Fibroblast of lung (primary cell): Measurements from ENCODE around the gene MACROD2. TPM values are rescaled to one million over a fixed set of nuclear protein-coding genes. Genes with fewer than 3 reads are reported as not detected.

Experiments used
- DNase-seq, 2 donors: peaks; one replicate each; pipeline versions ENCODE4 v3.0.0 to v3.0.0-alpha.2; 2010; ENCODE audit warnings: low read depth in 2 of 2
- H2AFZ ChIP-seq: 2 replicates; pipeline ENCODE4 v1.5.1; 2012; ENCODE audit warnings: low read length, control low read depth, inconsistent platforms
- H3K27ac ChIP-seq: 2 replicates; pipeline ENCODE4 v1.5.1; 2011; ENCODE audit warnings: low read length, control low read depth; ENCODE audit not compliant: insufficient read depth
- H3K27me3 ChIP-seq: 2 replicates; pipeline ENCODE4 v1.5.1; 2011; ENCODE audit warnings: mild to moderate bottlenecking, low read length; ENCODE audit not compliant: control insufficient read depth, insufficient read depth
- H3K36me3 ChIP-seq: 2 replicates; pipeline ENCODE4 v1.5.1; 2011; ENCODE audit warnings: low read length; ENCODE audit not compliant: control insufficient read depth, insufficient read depth
- H3K4me1 ChIP-seq: 2 replicates; pipeline ENCODE4 v1.5.1; 2011; ENCODE audit warnings: low read length; ENCODE audit not compliant: control insufficient read depth, insufficient read depth; ENCODE audit errors: extremely low read depth
- H3K4me2 ChIP-seq: 2 replicates; pipeline ENCODE4 v1.5.1; 2011; ENCODE audit warnings: low read length, control low read depth; ENCODE audit not compliant: insufficient read depth; ENCODE audit errors: extremely low read depth
- H3K4me3 ChIP-seq, 4 experiments: fragments of 200-600 bp in 1 of 4; sonication (generic) in 1 of 4; replicated peaks in 1 of 4; 2 replicates each; pipeline ENCODE4 v1.5.1; 2011 to 2016; ENCODE audit warnings: low read length in 4 of 4, low read depth in 3 of 4, mild to moderate bottlenecking in 3 of 4, control low read depth in 2 of 4, inconsistent platforms in 1 of 4, mixed read lengths in 1 of 4; ENCODE audit not compliant: insufficient read depth in 1 of 4; ENCODE audit errors: control extremely low read depth in 1 of 4
- H3K79me2 ChIP-seq: 2 replicates; pipeline ENCODE4 v1.5.1; 2012; ENCODE audit warnings: mild to moderate bottlenecking, low read length, inconsistent platforms; ENCODE audit not compliant: control insufficient read depth, insufficient read depth
- H3K9ac ChIP-seq: 2 replicates; pipeline ENCODE4 v1.5.1; 2011; ENCODE audit warnings: mild to moderate bottlenecking, low read length, control low read depth; ENCODE audit not compliant: insufficient read depth
- H3K9me3 ChIP-seq: 2 replicates; pipeline ENCODE4 v1.5.1; 2012; ENCODE audit warnings: low read depth, low read length; ENCODE audit not compliant: control insufficient read depth, insufficient read depth
- H4K20me1 ChIP-seq: 2 replicates; pipeline ENCODE4 v1.5.1; 2011; ENCODE audit warnings: low read length; ENCODE audit not compliant: control insufficient read depth, insufficient read depth; ENCODE audit errors: extremely low read depth
- CTCF ChIP-seq, 2 donors: IDR thresholded peaks in 1 of 2; conservative IDR thresholded peaks in 1 of 2; 1 replicate in 1 of 2; 2 replicates in 1 of 2; pipeline ENCODE4 v1.5.1; 2011 to 2012; ENCODE audit warnings: low read length in 2 of 2, control low read depth in 1 of 2, inconsistent platforms in 1 of 2, low read depth in 1 of 2, mild to moderate bottlenecking in 1 of 2
- EZH2 ChIP-seq: IDR thresholded peaks from 2 replicates; pipeline ENCODE4 v1.5.1; 2012; ENCODE audit warnings: low read length, control low read depth, mild to moderate bottlenecking; ENCODE audit errors: missing control alignments
- polyA plus RNA-seq, 2 donors: library from polyadenylated mRNA; depleted of rRNA in 1 of 2; stranded (reverse) in 1 of 2; unstranded in 1 of 2; fragments of >200 nt; gene quantifications; 2 replicates each; pipeline ENCODE4 v1.2.1, GENCODE V29; 2011 to 2012; ENCODE audit warnings: missing spikeins in 1 of 2
- total RNA-seq: library from RNA; depleted of rRNA; stranded (reverse); fragments of >200 nt; gene quantifications from 2 replicates; pipeline ENCODE4 v1.2.1, GENCODE V29; 2014

The MACROD2 gene
- total and polyA plus RNA-seq, 2 donors (not counting 1 experiment from before 2014, with no cell fraction given) = 0.54 to 1.7 TPM

GRCh38 chr20:15634102-15634501 is 1638.8 kb downstream of the MACROD2 start:
- Histone ChIP-seq H4K20me1 (no peaks in the 10 kb centered on the region), H3K27me3 (no peaks in the 10 kb centered on the region), H3K4me1 (no peaks in the 10 kb centered on the region), H3K27ac (no peak overlapping the region), H3K79me2 (no peaks in the 10 kb centered on the region), H3K9me3 (no peaks in the 10 kb centered on the region), H3K4me3 (no peak overlapping the region), H3K9ac (no peak overlapping the region), H2AFZ (no peak overlapping the region), H3K36me3 (no peaks in the 10 kb centered on the region), H3K4me2 (no peak overlapping the region)
- DNase-seq = no peak
- no peak for TF ChIP-seq EZH2
- TF ChIP-seq CTCF (conservative IDR thresholded peaks at IDR 0.05 in 1 of 2, IDR thresholded peaks at IDR 0.05 in 1 of 2; ENCODE audit: low read depth in 1 of 2, low read length in 2 of 2) = no peak

- Histone ChIP-seq H3K79me2 (no peaks in the 10 kb centered on the region), H3K36me3 (no peaks in the 10 kb centered on the region), H3K4me3 (no peak overlapping the region), H3K9ac (no peak overlapping the region), H3K4me1 (no peaks in the 10 kb centered on the region), H3K27ac (no peak overlapping the region), H3K4me2 (no peak overlapping the region), H2AFZ (no peak overlapping the region), H3K27me3 (no peaks in the 10 kb centered on the region), H4K20me1 (no peaks in the 10 kb centered on the region), H3K9me3 (no peaks in the 10 kb centered on the region)
- TF ChIP-seq CTCF (conservative IDR thresholded peaks at IDR 0.05 in 1 of 2, IDR thresholded peaks at IDR 0.05 in 1 of 2; ENCODE audit: low read depth in 1 of 2, low read length in 2 of 2) = no peak
- no peak for DNase-seq
Measured at GRCh38 chr20:15637546-15637945, 1642.2 kb downstream of the MACROD2 start.

GRCh38 chr20:15637950-15638754 is 1642.8 kb downstream of the MACROD2 start:
- Histone ChIP-seq H3K79me2 (no peaks in the 10 kb centered on the region), H3K9me3 (no peaks in the 10 kb centered on the region), H2AFZ (no peak overlapping the region), H3K27ac (no peak overlapping the region), H3K4me2 (no peak overlapping the region), H3K4me1 (no peaks in the 10 kb centered on the region), H3K4me3 (no peak overlapping the region), H3K27me3 (no peaks in the 10 kb centered on the region), H3K9ac (no peak overlapping the region), H4K20me1 (no peaks in the 10 kb centered on the region), H3K36me3 (no peaks in the 10 kb centered on the region)
- DNase-seq = no peak
- TF ChIP-seq EZH2 (no peak), CTCF (conservative IDR thresholded peaks at IDR 0.05 in 1 of 2, IDR thresholded peaks at IDR 0.05 in 1 of 2; ENCODE audit: low read depth in 1 of 2, low read length in 2 of 2) (no peak)
